ENCODE results near the gene SHFL. TPM values are rescaled to one million over a fixed set of nuclear protein-coding genes. Genes with fewer than 3 reads are reported as not detected.

The SHFL gene
- total RNA-seq, 2 donors from 2014 or later = 52.5 to 65.0 TPM

Other genes starting within 250 kb of the SHFL start
- gene OLFM2, start 149.8 kb upstream of the SHFL start, total RNA-seq = 1 to 10 TPM; 1.6 to 7.4 TPM
- 10 to 100 TPM in 1 of 2 donors, 1 to 10 TPM in 1; 6.1 to 32.1 TPM for gene COL5A3, start 75.8 kb upstream of the SHFL start, total RNA-seq
- gene RDH8, start 72.8 kb upstream of the SHFL start, total RNA-seq = under 1 TPM in 1 of 2 donors, not detected in 1; 0.26 TPM
- 10 to 100 TPM in 1 of 2 donors, 1 to 10 TPM in 1; 5.7 to 47.0 TPM for gene ANGPTL6, start 16.4 kb downstream of the SHFL start, total RNA-seq
- 100 to 1,000 TPM; 205 to 372 TPM for gene PPAN, start 20.0 kb downstream of the SHFL start, total RNA-seq
- gene P2RY11, start 25.4 kb downstream of the SHFL start, total RNA-seq = 100 to 1,000 TPM; 114 to 237 TPM
- 100 to 1,000 TPM; 174 to 235 TPM for gene EIF3G, start 33.6 kb downstream of the SHFL start, total RNA-seq
- gene DNMT1, start 108.6 kb downstream of the SHFL start, total RNA-seq = 100 to 1,000 TPM; 300 to 434 TPM
- 10 to 100 TPM in 1 of 2 donors, 1 to 10 TPM in 1; 7.9 to 17.1 TPM for gene S1PR2, start 145.0 kb downstream of the SHFL start, total RNA-seq
- 100 to 1,000 TPM in 1 of 2 donors, 10 to 100 TPM in 1; 61.1 to 142 TPM for gene MRPL4, start 165.9 kb downstream of the SHFL start, total RNA-seq
- 10 to 100 TPM; 47.8 to 88.5 TPM for gene ICAM1, start 184.8 kb downstream of the SHFL start, total RNA-seq
- 1 to 10 TPM in 1 of 2 donors, under 1 TPM in 1; 0.78 to 2.2 TPM for gene ICAM4, start 200.6 kb downstream of the SHFL start, total RNA-seq
- 1 to 10 TPM in 1 of 2 donors, under 1 TPM in 1; 0.71 to 8.6 TPM for gene ICAM5, start 203.6 kb downstream of the SHFL start, total RNA-seq
- 1 to 10 TPM; 5.4 to 6.6 TPM for gene ZGLP1, start 223.5 kb downstream of the SHFL start, total RNA-seq
- 10 to 100 TPM; 12.3 to 20.1 TPM for gene FDX2, start 229.7 kb downstream of the SHFL start, total RNA-seq
- gene RAVER1, start 247.2 kb downstream of the SHFL start, total RNA-seq = 10 to 100 TPM; 66.3 to 88.7 TPM